Esophagus (tissue), 2 donors: ENCODE results near the gene SLC9A3. TPM values are rescaled to one million over a fixed set of nuclear protein-coding genes. Genes with fewer than 3 reads are reported as not detected.

Experiments
- H3K27ac ChIP-seq, 2 donors: one replicate each; pipeline ENCODE4 v1.5.1; 2013; ENCODE audit warnings: low read depth in 2 of 2, mild to moderate bottlenecking in 2 of 2, inconsistent platforms in 1 of 2, low read length in 1 of 2, moderate library complexity in 1 of 2
- H3K27me3 ChIP-seq, 2 donors: one replicate each; pipeline ENCODE4 v1.6.1; 2013; ENCODE audit warnings: low read length in 2 of 2, control low read depth in 1 of 2, mild to moderate bottlenecking in 1 of 2; ENCODE audit not compliant: insufficient read depth in 2 of 2, control insufficient read depth in 1 of 2
- H3K36me3 ChIP-seq, 2 donors: one replicate each; pipeline ENCODE4 v1.6.1; 2013; ENCODE audit warnings: low read length in 1 of 2; ENCODE audit not compliant: control insufficient read depth in 2 of 2, insufficient read depth in 2 of 2
- H3K4me1 ChIP-seq, 2 donors: one replicate each; pipeline ENCODE4 v1.6.1; 2013; ENCODE audit warnings: low read length in 1 of 2; ENCODE audit not compliant: control insufficient read depth in 2 of 2, insufficient read depth in 2 of 2
- H3K4me3 ChIP-seq, 2 donors: one replicate each; pipeline ENCODE4 v1.5.1; 2013; ENCODE audit warnings: low read length in 2 of 2, mild to moderate bottlenecking in 2 of 2, low read depth in 1 of 2, moderate library complexity in 1 of 2
- H3K9me3 ChIP-seq, 2 donors: one replicate each; pipeline ENCODE4 v1.6.1; 2013; ENCODE audit warnings: mild to moderate bottlenecking in 2 of 2, low read depth in 1 of 2, low read length in 1 of 2, moderate library complexity in 1 of 2; ENCODE audit not compliant: control insufficient read depth in 2 of 2, insufficient read depth in 1 of 2
- WGBS, 2 donors: extraction: QIAGEN DNeasy Blood & Tissue Kit; methylation state at CpG; one replicate each; pipeline ENCODE4 v1.1.7; 2013; 5-methylcytosine and 5-hydroxymethylcytosine counted together
- polyA plus RNA-seq, 2 donors: library from polyadenylated mRNA; stranded (reverse); fragments of 200-250 nt; gene quantifications; one replicate each; pipeline ENCODE4 v1.2.3, GENCODE V29; 2013
- donor health status: healthy with polysubstance abuse.
- donor health status: Bipolar disorder and iron deficiency.

Gene SLC9A3
- polyA plus RNA-seq, 2 donors, result 1.9 to 4.4 TPM

GRCh38 chr5:527646-528628 lies 3.7 kb upstream of the SLC9A3 start:
- Histone ChIP-seq H3K4me1 (peaks cover 4 to 10% of the 10 kb centered on the region in 2 donors), H3K9me3 (no peaks in the 10 kb centered on the region), H3K27me3 (peaks cover 0 to 34% of the 10 kb centered on the region in 2 donors), H3K27ac (no peak overlapping the region), H3K36me3 (no peaks in the 10 kb centered on the region), H3K4me3 (no peak overlapping the region)
- 21 to 25% methylated on average over 52 to 66 of the region's 66 CpGs for WGBS, 2 donors

GRCh38 chr5:526456-527088 lies 2.3 kb upstream of the SLC9A3 start:
- Histone ChIP-seq H3K4me3 (no peak overlapping the region), H3K27me3 (peaks cover 0 to 36% of the 10 kb centered on the region in 2 donors)
- whole genome bisulfite sequencing, 2 donors, result 51 to 54% methylated on average over 14 of the region's 14 CpGs

GRCh38 chr5:525916-526315 lies 1.7 kb upstream of the SLC9A3 start:
- H3K36me3 ChIP-seq, result no peaks in the 10 kb centered on the region
- H3K4me3 ChIP-seq, result no peak overlapping the region
- peaks cover 0 to 36% of the 10 kb centered on the region in 2 donors for H3K27me3 ChIP-seq
- WGBS, 2 donors, result 54 to 58% methylated on average over 9 of the region's 9 CpGs
- peaks cover 4 to 11% of the 10 kb centered on the region in 2 donors for H3K4me1 ChIP-seq
- no peak overlapping the region for H3K27ac ChIP-seq
- no peaks in the 10 kb centered on the region for H3K9me3 ChIP-seq

More at GRCh38 chr5:526456-527088, 2.3 kb upstream of the SLC9A3 start:
- H3K36me3 ChIP-seq, result no peaks in the 10 kb centered on the region
- H3K27ac ChIP-seq, result no peak overlapping the region
- peaks cover 4 to 11% of the 10 kb centered on the region in 2 donors for H3K4me1 ChIP-seq
- H3K9me3 ChIP-seq, result no peaks in the 10 kb centered on the region

GRCh38 chr5:524973-525761 lies 918 bp upstream of the SLC9A3 start:
- no peak overlapping the region for H3K4me3 ChIP-seq
- WGBS, 2 donors, result 35 to 40% methylated on average over 24 of the region's 24 CpGs

GRCh38 chr5:523441-524222 lies 617 bp downstream of the SLC9A3 start:
- Histone ChIP-seq H3K27me3 (peaks cover 0 to 32% of the 10 kb centered on the region in 2 donors), H3K4me1 (peaks cover 4 to 11% of the 10 kb centered on the region in 2 donors), H3K27ac (no peak overlapping the region), H3K9me3 (no peaks in the 10 kb centered on the region), H3K4me3 (peak overlapping the region; percentile 25 to 43), H3K36me3 (no peaks in the 10 kb centered on the region)
- 2 to 3% methylated on average over 64 to 69 of the region's 69 CpGs for WGBS, 2 donors

More at GRCh38 chr5:524973-525761, 918 bp upstream of the SLC9A3 start:
- H3K9me3 ChIP-seq, result no peaks in the 10 kb centered on the region
- no peak overlapping the region for H3K27ac ChIP-seq
- peaks cover 4 to 11% of the 10 kb centered on the region in 2 donors for H3K4me1 ChIP-seq
- H3K27me3 ChIP-seq, result peaks cover 0 to 36% of the 10 kb centered on the region in 2 donors
- no peaks in the 10 kb centered on the region for H3K36me3 ChIP-seq

GRCh38 chr5:522899-523440 lies 1.3 kb downstream of the SLC9A3 start:
- 24 to 33% methylated on average over 19 to 21 of the region's 21 CpGs for WGBS, 2 donors
- Histone ChIP-seq H3K27ac (no peak overlapping the region), H3K27me3 (peaks cover 0 to 30% of the 10 kb centered on the region in 2 donors), H3K36me3 (no peaks in the 10 kb centered on the region), H3K9me3 (no peaks in the 10 kb centered on the region), H3K4me3 (peak overlapping the region in 1 of 2 donors; percentile 43), H3K4me1 (peaks cover 4 to 15% of the 10 kb centered on the region in 2 donors)

GRCh38 chr5:522116-522515 lies 2.1 kb downstream of the SLC9A3 start:
- Histone ChIP-seq H3K4me1 (peaks cover 4 to 16% of the 10 kb centered on the region in 2 donors), H3K4me3 (no peak overlapping the region), H3K9me3 (no peaks in the 10 kb centered on the region), H3K27ac (no peak overlapping the region), H3K27me3 (peaks cover 0 to 28% of the 10 kb centered on the region in 2 donors), H3K36me3 (no peaks in the 10 kb centered on the region)
- WGBS, 2 donors, result 47 to 68% methylated on average over 14 to 16 of the region's 16 CpGs

GRCh38 chr5:521680-522079 lies 2.6 kb downstream of the SLC9A3 start:
- Histone ChIP-seq H3K36me3 (no peaks in the 10 kb centered on the region), H3K27ac (no peak overlapping the region), H3K4me3 (no peak overlapping the region), H3K4me1 (peaks cover 4 to 20% of the 10 kb centered on the region in 2 donors), H3K27me3 (peaks cover 0 to 25% of the 10 kb centered on the region in 2 donors), H3K9me3 (no peaks in the 10 kb centered on the region)
- 58 to 77% methylated on average over 9 of the region's 9 CpGs for WGBS, 2 donors
